Glutamatergic neuron (in vitro differentiated cells): ENCODE results near the gene ZFR. TPM values are rescaled to one million over a fixed set of nuclear protein-coding genes. Genes with fewer than 3 reads are reported as not detected.

Experiments
- DNase-seq: peaks from one replicate; pipeline ENCODE4 v3.0.0; 2022
- H3K27ac Mint-ChIP-seq: one replicate; pipeline ENCODE4 v1.8.0; 2020; ENCODE audit warnings: mild to moderate bottlenecking, mixed read lengths, inconsistent platforms; ENCODE audit not compliant: unreplicated experiment
- H3K27me3 Mint-ChIP-seq: one replicate; pipeline ENCODE4 v1.8.0; 2020; ENCODE audit warnings: mild to moderate bottlenecking, moderate library complexity, mixed read lengths, inconsistent platforms; ENCODE audit not compliant: unreplicated experiment
- H3K36me3 Mint-ChIP-seq: one replicate; pipeline ENCODE4 v1.8.0; 2020; ENCODE audit warnings: mild to moderate bottlenecking, mixed read lengths, inconsistent platforms; ENCODE audit not compliant: unreplicated experiment
- H3K4me1 Mint-ChIP-seq: one replicate; pipeline ENCODE4 v1.8.0; 2020; ENCODE audit warnings: mild to moderate bottlenecking, low read depth, mixed read lengths, inconsistent platforms; ENCODE audit not compliant: unreplicated experiment
- H3K4me3 Mint-ChIP-seq: one replicate; pipeline ENCODE4 v1.8.0; 2020; ENCODE audit warnings: mild to moderate bottlenecking, mixed read lengths, inconsistent platforms; ENCODE audit not compliant: unreplicated experiment
- H3K9me3 Mint-ChIP-seq: one replicate; pipeline ENCODE4 v1.8.0; 2020; ENCODE audit warnings: mild to moderate bottlenecking, moderate library complexity, mixed read lengths, inconsistent platforms; ENCODE audit not compliant: unreplicated experiment
- CTCF ChIP-seq: fragments of 200-600 bp; sonication (generic); IDR thresholded peaks from one replicate; pipeline ENCODE4 v1.5.0; 2021; ENCODE audit not compliant: partially characterized antibody, unreplicated experiment
- total RNA-seq: library from RNA; stranded (reverse); fragmentation: NEBNext Ultra II Directional; extraction: Animal tissue kit (Norgen Biotek cat#: 25700); gene quantifications from one replicate; pipeline ENCODE4 v1.2.1, GENCODE V29; 2021; ENCODE audit not compliant: unreplicated experiment

The ZFR gene
- total RNA-seq, 1 donor from 2014 or later, result 84.5 TPM

- H3K27ac Mint-ChIP-seq, result no peak overlapping the region
- DNase-seq, result no peak
- no peak for TF ChIP-seq CTCF
- no peaks in the 10 kb centered on the region for H3K36me3 Mint-ChIP-seq
- no peaks in the 10 kb centered on the region for H3K27me3 Mint-ChIP-seq
- no peaks in the 10 kb centered on the region for H3K9me3 Mint-ChIP-seq
- no peaks in the 10 kb centered on the region for H3K4me1 Mint-ChIP-seq
- H3K4me3 Mint-ChIP-seq, result no peak overlapping the region
Measured at GRCh38 chr5:32383586-32383985, 61.0 kb downstream of the ZFR start.

- no peak for TF ChIP-seq CTCF
- H3K9me3 Mint-ChIP-seq, result no peaks in the 10 kb centered on the region
- no peaks in the 10 kb centered on the region for H3K27me3 Mint-ChIP-seq
- H3K4me1 Mint-ChIP-seq, result no peaks in the 10 kb centered on the region
- H3K27ac Mint-ChIP-seq, result no peak overlapping the region
- no peak for DNase-seq
- no peaks in the 10 kb centered on the region for H3K36me3 Mint-ChIP-seq
- no peak overlapping the region for H3K4me3 Mint-ChIP-seq
Measured at GRCh38 chr5:32383065-32383464, 61.5 kb downstream of the ZFR start.

- H3K36me3 Mint-ChIP-seq, result no peaks in the 10 kb centered on the region
Measured at GRCh38 chr5:32379421-32379820, 65.1 kb downstream of the ZFR start.

GRCh38 chr5:32378966-32379365 lies 65.6 kb downstream of the ZFR start:
- no peaks in the 10 kb centered on the region for H3K9me3 Mint-ChIP-seq
- no peaks in the 10 kb centered on the region for H3K4me1 Mint-ChIP-seq
- no peak for DNase-seq
- H3K27me3 Mint-ChIP-seq, result no peaks in the 10 kb centered on the region
- no peak overlapping the region for H3K4me3 Mint-ChIP-seq
- H3K27ac Mint-ChIP-seq, result no peak overlapping the region
- no peaks in the 10 kb centered on the region for H3K36me3 Mint-ChIP-seq
- TF ChIP-seq CTCF, result no peak

More at GRCh38 chr5:32379421-32379820, 65.1 kb downstream of the ZFR start:
- Mint-ChIP-seq H3K9me3 (no peaks in the 10 kb centered on the region), H3K27me3 (no peaks in the 10 kb centered on the region), H3K4me1 (no peaks in the 10 kb centered on the region), H3K4me3 (no peak overlapping the region), H3K27ac (no peak overlapping the region)
- TF ChIP-seq CTCF, result no peak
- DNase-seq, result no peak

GRCh38 chr5:32369542-32370155 lies 74.9 kb downstream of the ZFR start:
- no peaks in the 10 kb centered on the region for H3K27me3 Mint-ChIP-seq
- H3K9me3 Mint-ChIP-seq, result no peaks in the 10 kb centered on the region
- no peaks in the 10 kb centered on the region for H3K4me1 Mint-ChIP-seq
- H3K4me3 Mint-ChIP-seq, result no peak overlapping the region
- DNase-seq, result no peak
- TF ChIP-seq CTCF, result no peak
- H3K27ac Mint-ChIP-seq, result no peak overlapping the region
- H3K36me3 Mint-ChIP-seq, result no peaks in the 10 kb centered on the region
